HepG2 (cell line): ENCODE measurements around the gene NLRC5. TPM values are rescaled to one million over a fixed set of nuclear protein-coding genes. Genes with fewer than 3 reads are reported as not detected.

Source experiments
- ATRX ChIP-seq: sonication (generic); formaldehyde crosslinking; IDR thresholded peaks from 2 replicates; pipeline ENCODE4 v1.4.0; 2020; ENCODE audit warnings: missing genetic modification reagents, borderline replicate concordance
- GATAD2A ChIP-seq: IDR thresholded peaks from 2 replicates; pipeline ENCODE4 v1.6.1; 2016
- MED8 ChIP-seq: sonication (generic); formaldehyde crosslinking; IDR thresholded peaks from 2 replicates; pipeline ENCODE4 v1.8.1; 2023; ENCODE audit warnings: mild to moderate bottlenecking, missing genetic modification reagents; ENCODE audit not compliant: insufficient replicate concordance
- PBX2 ChIP-seq: IDR thresholded peaks from 2 replicates; pipeline ENCODE4 v1.6.1; 2016; ENCODE audit warnings: control low read depth
- SMAD9 ChIP-seq: sonication (generic); formaldehyde crosslinking; IDR thresholded peaks from 2 replicates; pipeline ENCODE4 v1.5.1; 2020; ENCODE audit warnings: mild to moderate bottlenecking, missing genetic modification reagents
- SP140L ChIP-seq: sonication (generic); formaldehyde crosslinking; IDR thresholded peaks from 2 replicates; pipeline ENCODE4 v1.4.0; 2020; ENCODE audit warnings: missing genetic modification reagents, borderline replicate concordance
- ZBTB7A ChIP-seq: sonication (generic); formaldehyde crosslinking; IDR thresholded peaks from 2 replicates; pipeline ENCODE4 v1.8.0; 2022; ENCODE audit warnings: mild to moderate bottlenecking, missing genetic modification reagents
- ZHX1 ChIP-seq: sonication (generic); formaldehyde crosslinking; IDR thresholded peaks from 2 replicates; pipeline ENCODE4 v1.8.1; 2022; ENCODE audit warnings: low read depth, mild to moderate bottlenecking, missing genetic modification reagents
- ZNF839 ChIP-seq: sonication (generic); formaldehyde crosslinking; IDR thresholded peaks from 2 replicates; pipeline ENCODE4 v1.4.0; 2020; ENCODE audit warnings: missing genetic modification reagents, mild to moderate bottlenecking, borderline replicate concordance
- polyA plus RNA-seq, 8 experiments: library from polyadenylated mRNA; depleted of rRNA in 3 of 8; stranded (reverse) in 7 of 8; unstranded in 1 of 8; fragments of >200 nt; fragmentation: Illumina TruSeq in 4 of 8; extraction: Trizol in 4 of 8; gene quantifications; 2 replicates each; pipeline versions ENCODE4 v1.2.1 to v1.2.3, GENCODE V29; 2011 to 2016; ENCODE audit warnings: low read depth in 4 of 8, missing spikeins in 1 of 8, mixed read lengths in 1 of 8; ENCODE audit not compliant: insufficient read depth in 1 of 8
- total RNA-seq, 5 experiments: library from RNA; depleted of rRNA; stranded (reverse); fragments of >200 nt; fragmentation: Illumina TruSeq; extraction: Trizol; gene quantifications; 2 replicates each; pipeline ENCODE4 v1.2.3, GENCODE V29; 2016; ENCODE audit warnings: low read depth in 1 of 5
- TF ChIP-seq, protein P1 (sequence below): sonication (generic); formaldehyde crosslinking; IDR thresholded peaks from 2 replicates; pipeline ENCODE4 v1.4.0; 2020; ENCODE audit warnings: missing genetic modification reagents
- TF ChIP-seq, protein P2 (sequence below): sonication (generic); formaldehyde crosslinking; IDR thresholded peaks from 2 replicates; pipeline ENCODE4 v1.4.0; 2020; ENCODE audit warnings: mild to moderate bottlenecking, missing genetic modification reagents
- TF ChIP-seq, protein P3 (sequence below): sonication (generic); formaldehyde crosslinking; IDR thresholded peaks from 2 replicates; pipeline ENCODE4 v1.5.1; 2020; ENCODE audit warnings: mild to moderate bottlenecking, missing genetic modification reagents, moderate library complexity

Gene NLRC5
- total and polyA plus RNA-seq, 2 of the 13 experiments (the other 11 are each of a cell fraction or from before 2014, with no cell fraction given): 6.3 to 12.7 TPM

DNA sequence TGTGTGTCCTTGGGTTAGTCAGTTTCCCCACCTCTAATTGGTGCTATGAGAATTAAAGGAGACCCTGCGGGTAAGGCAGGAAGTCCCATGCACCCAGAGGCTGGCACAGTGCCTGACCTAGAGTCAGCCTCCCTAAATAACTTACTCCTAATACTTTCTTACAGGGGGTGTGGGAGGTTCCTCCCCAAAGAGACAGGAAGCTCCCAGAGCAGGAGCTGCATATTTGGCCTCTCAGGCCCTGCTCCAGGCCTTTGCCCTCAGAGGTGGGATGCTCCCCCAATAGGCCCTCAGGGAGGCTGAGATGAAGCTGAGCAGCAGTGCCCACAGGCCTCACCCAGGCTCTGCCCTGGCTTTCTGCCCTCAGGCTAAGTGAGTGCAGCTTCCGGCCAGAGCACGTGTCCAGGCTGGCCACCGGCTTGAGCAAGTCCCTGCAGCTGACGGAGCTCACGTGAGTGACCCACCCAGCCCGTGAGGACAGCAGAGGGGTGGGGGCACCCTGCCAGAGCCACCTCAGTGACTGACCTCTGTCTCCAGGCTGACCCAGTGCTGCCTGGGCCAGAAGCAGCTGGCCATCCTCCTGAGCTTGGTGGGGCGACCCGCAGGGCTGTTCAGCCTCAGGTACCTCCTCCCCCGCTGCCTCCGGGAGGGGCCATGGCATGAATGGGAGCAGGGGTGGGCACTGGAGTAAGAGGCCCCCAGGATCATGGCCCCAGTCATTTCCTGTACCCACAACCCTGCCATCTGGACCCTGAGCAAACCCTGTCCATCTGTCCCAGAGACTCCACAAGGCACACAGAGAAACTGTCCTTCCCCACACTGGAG is 71.9 kb downstream of the NLRC5 start (continued):
- no peak for TF ChIP-seq PBX2 (CRISPR knock-in tag)
- TF ChIP-seq, protein P1, sequence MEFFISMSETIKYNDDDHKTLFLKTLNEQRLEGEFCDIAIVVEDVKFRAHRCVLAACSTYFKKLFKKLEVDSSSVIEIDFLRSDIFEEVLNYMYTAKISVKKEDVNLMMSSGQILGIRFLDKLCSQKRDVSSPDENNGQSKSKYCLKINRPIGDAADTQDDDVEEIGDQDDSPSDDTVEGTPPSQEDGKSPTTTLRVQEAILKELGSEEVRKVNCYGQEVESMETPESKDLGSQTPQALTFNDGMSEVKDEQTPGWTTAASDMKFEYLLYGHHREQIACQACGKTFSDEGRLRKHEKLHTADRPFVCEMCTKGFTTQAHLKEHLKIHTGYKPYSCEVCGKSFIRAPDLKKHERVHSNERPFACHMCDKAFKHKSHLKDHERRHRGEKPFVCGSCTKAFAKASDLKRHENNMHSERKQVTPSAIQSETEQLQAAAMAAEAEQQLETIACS: no peak
- TF ChIP-seq, protein P2, sequence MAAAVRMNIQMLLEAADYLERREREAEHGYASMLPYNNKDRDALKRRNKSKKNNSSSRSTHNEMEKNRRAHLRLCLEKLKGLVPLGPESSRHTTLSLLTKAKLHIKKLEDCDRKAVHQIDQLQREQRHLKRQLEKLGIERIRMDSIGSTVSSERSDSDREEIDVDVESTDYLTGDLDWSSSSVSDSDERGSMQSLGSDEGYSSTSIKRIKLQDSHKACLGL (CRISPR knock-in tag): 0 out of 2 replicates have a peak, but pooled peaks have one; percentile 53
- TF ChIP-seq, protein P3, sequence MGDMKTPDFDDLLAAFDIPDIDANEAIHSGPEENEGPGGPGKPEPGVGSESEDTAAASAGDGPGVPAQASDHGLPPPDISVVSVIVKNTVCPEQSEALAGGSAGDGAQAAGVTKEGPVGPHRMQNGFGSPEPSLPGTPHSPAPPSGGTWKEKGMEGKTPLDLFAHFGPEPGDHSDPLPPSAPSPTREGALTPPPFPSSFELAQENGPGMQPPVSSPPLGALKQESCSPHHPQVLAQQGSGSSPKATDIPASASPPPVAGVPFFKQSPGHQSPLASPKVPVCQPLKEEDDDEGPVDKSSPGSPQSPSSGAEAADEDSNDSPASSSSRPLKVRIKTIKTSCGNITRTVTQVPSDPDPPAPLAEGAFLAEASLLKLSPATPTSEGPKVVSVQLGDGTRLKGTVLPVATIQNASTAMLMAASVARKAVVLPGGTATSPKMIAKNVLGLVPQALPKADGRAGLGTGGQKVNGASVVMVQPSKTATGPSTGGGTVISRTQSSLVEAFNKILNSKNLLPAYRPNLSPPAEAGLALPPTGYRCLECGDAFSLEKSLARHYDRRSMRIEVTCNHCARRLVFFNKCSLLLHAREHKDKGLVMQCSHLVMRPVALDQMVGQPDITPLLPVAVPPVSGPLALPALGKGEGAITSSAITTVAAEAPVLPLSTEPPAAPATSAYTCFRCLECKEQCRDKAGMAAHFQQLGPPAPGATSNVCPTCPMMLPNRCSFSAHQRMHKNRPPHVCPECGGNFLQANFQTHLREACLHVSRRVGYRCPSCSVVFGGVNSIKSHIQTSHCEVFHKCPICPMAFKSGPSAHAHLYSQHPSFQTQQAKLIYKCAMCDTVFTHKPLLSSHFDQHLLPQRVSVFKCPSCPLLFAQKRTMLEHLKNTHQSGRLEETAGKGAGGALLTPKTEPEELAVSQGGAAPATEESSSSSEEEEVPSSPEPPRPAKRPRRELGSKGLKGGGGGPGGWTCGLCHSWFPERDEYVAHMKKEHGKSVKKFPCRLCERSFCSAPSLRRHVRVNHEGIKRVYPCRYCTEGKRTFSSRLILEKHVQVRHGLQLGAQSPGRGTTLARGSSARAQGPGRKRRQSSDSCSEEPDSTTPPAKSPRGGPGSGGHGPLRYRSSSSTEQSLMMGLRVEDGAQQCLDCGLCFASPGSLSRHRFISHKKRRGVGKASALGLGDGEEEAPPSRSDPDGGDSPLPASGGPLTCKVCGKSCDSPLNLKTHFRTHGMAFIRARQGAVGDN (CRISPR knock-in tag): peak; percentile 84
- peak; percentile 50; the same call in 1 of the 2 replicates for TF ChIP-seq ZBTB7A
- TF ChIP-seq ZNF839 (CRISPR knock-in tag): no peak
- no peak for TF ChIP-seq SP140L (CRISPR knock-in tag)
- peak; percentile 53 for TF ChIP-seq GATAD2A (CRISPR knock-in tag)
- no peak for TF ChIP-seq SMAD9
- TF ChIP-seq ATRX (CRISPR knock-in tag): no peak
- no peak for TF ChIP-seq MED8
- TF ChIP-seq ZHX1 (CRISPR knock-in tag): 0 out of 2 replicates have a peak, but pooled peaks have one; percentile 21
